K562 (cell line): ENCODE data around the gene SBF1.

Experiments
- BRD4 ChIP-seq: fragments of 200-600 bp; sonication (generic); IDR thresholded peaks from 2 replicates; pipeline ENCODE4 v1.6.1; 2017; ENCODE audit warnings: inconsistent platforms
- ELF4 ChIP-seq: fragments of 450-650 bp; formaldehyde crosslinking; IDR thresholded peaks from 2 replicates; pipeline ENCODE4 v1.4.0; 2022; ENCODE audit warnings: missing genetic modification characterization
- EP300 ChIP-seq: IDR thresholded peaks from 2 replicates; pipeline ENCODE4 v1.6.1; 2012; ENCODE audit warnings: low read length, improper control_type of control experiment
- FOXJ3 ChIP-seq: sonication (generic); formaldehyde crosslinking; IDR thresholded peaks from 2 replicates; pipeline ENCODE4 v1.4.0; 2020; ENCODE audit warnings: mild to moderate bottlenecking, missing genetic modification reagents
- HMG20B ChIP-seq: fragments of 250-450 bp; sonication (Bioruptor Pico); IDR thresholded peaks from 2 replicates; pipeline ENCODE4 v1.5.0; 2021; ENCODE audit warnings: mild to moderate bottlenecking
- MCM5 ChIP-seq: fragments of 450-650 bp; IDR thresholded peaks from 2 replicates; pipeline ENCODE4 v1.6.1; 2016; ENCODE audit warnings: low read depth
- NONO ChIP-seq, 2 experiments: fragments of 200-400 bp in 1 of 2; fragments of 450-650 bp in 1 of 2; formaldehyde crosslinking in 1 of 2; IDR thresholded peaks; 2 replicates each; pipeline ENCODE4 v1.6.1; 2017; ENCODE audit warnings: low read depth in 2 of 2, mild to moderate bottlenecking in 2 of 2, moderate library complexity in 2 of 2, low read length in 1 of 2
- POLR2A ChIP-seq: fragments of 450-650 bp; conservative IDR thresholded peaks from 2 replicates; pipeline ENCODE4 v1.6.1; 2016
- ZNF24 ChIP-seq: fragments of 450-650 bp; IDR thresholded peaks from 2 replicates; pipeline ENCODE4 v1.6.1; 2016
- ZNF41 ChIP-seq: fragments of 250-450 bp; sonication (Bioruptor Pico); conservative IDR thresholded peaks from 2 replicates; pipeline ENCODE4 v1.4.0; 2020; ENCODE audit warnings: mild to moderate bottlenecking
- ZNF780A ChIP-seq: fragments of 250-450 bp; sonication (Bioruptor Pico); IDR thresholded peaks from 2 replicates; pipeline ENCODE4 v1.5.0; 2021; ENCODE audit warnings: mild to moderate bottlenecking
- TF ChIP-seq, protein P1 (sequence below), 2 experiments: fragments of 450-650 bp; formaldehyde crosslinking in 1 of 2; IDR thresholded peaks; 2 replicates each; pipeline versions ENCODE4 v1.4.0 to v1.6.1; 2014 to 2020; ENCODE audit warnings: mild to moderate bottlenecking in 2 of 2, borderline replicate concordance in 1 of 2, low read depth in 1 of 2
- TF ChIP-seq, protein P2 (sequence below), 3 experiments: IDR thresholded peaks in 2 of 3; conservative IDR thresholded peaks in 1 of 3; 2 replicates each; pipeline ENCODE4 v1.5.1; 2011 to 2012; ENCODE audit warnings: low read length in 3 of 3, mild to moderate bottlenecking in 3 of 3, control low read depth in 2 of 3, improper control_type of control experiment in 1 of 3, inconsistent platforms in 1 of 3, low read depth in 1 of 3, mixed read lengths in 1 of 3, moderate library complexity in 1 of 3; ENCODE audit not compliant: insufficient read depth in 2 of 3
- TF ChIP-seq, protein P3 (sequence below): sonication (generic); formaldehyde crosslinking; IDR thresholded peaks from 2 replicates; pipeline ENCODE4 v1.8.0; 2022; ENCODE audit warnings: mild to moderate bottlenecking, missing genetic modification reagents, borderline replicate concordance

DNA sequence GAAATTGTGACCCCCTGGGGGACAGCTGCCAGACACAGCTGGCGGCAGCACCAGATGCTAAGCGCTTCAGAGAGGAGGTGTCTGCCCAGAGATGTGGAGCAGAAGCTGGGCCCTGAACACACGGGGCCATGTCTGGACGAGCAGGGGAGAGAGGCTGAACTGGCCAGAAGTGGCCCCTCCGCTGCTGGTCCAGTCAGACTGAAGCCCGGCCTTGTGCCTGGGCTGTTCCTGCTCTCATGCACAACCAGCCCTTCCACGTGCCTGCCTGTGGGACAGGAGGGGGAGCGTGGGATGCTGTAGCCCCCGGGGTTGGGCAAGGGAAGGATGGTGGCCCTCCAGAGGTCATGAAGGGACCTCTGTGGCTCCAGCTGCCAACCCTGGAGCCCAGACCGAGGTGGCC is 8.3 kb upstream of the SBF1 start:
- TF ChIP-seq POLR2A (no peak), ZNF41 (CRISPR knock-in tag) (no peak), FOXJ3 (CRISPR knock-in tag) (no peak), HMG20B (CRISPR knock-in tag) (no peak), EP300 (no peak), ZNF24 (no peak), BRD4 (no peak), ZNF780A (CRISPR knock-in tag) (no peak), ELF4 (CRISPR knock-in tag) (no peak), NONO (IDR thresholded peaks at IDR 0.05; ENCODE audit: low read depth in 2 of 2, low read length in 1 of 2) (no peak), MCM5 (no peak)
- TF ChIP-seq, protein P1, sequence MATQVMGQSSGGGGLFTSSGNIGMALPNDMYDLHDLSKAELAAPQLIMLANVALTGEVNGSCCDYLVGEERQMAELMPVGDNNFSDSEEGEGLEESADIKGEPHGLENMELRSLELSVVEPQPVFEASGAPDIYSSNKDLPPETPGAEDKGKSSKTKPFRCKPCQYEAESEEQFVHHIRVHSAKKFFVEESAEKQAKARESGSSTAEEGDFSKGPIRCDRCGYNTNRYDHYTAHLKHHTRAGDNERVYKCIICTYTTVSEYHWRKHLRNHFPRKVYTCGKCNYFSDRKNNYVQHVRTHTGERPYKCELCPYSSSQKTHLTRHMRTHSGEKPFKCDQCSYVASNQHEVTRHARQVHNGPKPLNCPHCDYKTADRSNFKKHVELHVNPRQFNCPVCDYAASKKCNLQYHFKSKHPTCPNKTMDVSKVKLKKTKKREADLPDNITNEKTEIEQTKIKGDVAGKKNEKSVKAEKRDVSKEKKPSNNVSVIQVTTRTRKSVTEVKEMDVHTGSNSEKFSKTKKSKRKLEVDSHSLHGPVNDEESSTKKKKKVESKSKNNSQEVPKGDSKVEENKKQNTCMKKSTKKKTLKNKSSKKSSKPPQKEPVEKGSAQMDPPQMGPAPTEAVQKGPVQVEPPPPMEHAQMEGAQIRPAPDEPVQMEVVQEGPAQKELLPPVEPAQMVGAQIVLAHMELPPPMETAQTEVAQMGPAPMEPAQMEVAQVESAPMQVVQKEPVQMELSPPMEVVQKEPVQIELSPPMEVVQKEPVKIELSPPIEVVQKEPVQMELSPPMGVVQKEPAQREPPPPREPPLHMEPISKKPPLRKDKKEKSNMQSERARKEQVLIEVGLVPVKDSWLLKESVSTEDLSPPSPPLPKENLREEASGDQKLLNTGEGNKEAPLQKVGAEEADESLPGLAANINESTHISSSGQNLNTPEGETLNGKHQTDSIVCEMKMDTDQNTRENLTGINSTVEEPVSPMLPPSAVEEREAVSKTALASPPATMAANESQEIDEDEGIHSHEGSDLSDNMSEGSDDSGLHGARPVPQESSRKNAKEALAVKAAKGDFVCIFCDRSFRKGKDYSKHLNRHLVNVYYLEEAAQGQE (IDR thresholded peaks at IDR 0.05; ENCODE audit: borderline replicate concordance) = no peak
- TF ChIP-seq, protein P1 (CRISPR knock-in tag; IDR thresholded peaks at IDR 0.05; ENCODE audit: low read depth) = no peak
- TF ChIP-seq, protein P2, sequence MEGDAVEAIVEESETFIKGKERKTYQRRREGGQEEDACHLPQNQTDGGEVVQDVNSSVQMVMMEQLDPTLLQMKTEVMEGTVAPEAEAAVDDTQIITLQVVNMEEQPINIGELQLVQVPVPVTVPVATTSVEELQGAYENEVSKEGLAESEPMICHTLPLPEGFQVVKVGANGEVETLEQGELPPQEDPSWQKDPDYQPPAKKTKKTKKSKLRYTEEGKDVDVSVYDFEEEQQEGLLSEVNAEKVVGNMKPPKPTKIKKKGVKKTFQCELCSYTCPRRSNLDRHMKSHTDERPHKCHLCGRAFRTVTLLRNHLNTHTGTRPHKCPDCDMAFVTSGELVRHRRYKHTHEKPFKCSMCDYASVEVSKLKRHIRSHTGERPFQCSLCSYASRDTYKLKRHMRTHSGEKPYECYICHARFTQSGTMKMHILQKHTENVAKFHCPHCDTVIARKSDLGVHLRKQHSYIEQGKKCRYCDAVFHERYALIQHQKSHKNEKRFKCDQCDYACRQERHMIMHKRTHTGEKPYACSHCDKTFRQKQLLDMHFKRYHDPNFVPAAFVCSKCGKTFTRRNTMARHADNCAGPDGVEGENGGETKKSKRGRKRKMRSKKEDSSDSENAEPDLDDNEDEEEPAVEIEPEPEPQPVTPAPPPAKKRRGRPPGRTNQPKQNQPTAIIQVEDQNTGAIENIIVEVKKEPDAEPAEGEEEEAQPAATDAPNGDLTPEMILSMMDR (IDR thresholded peaks at IDR 0.05 in 2 of 3, conservative IDR thresholded peaks at IDR 0.05 in 1 of 3; ENCODE audit: insufficient read depth in 2 of 3, low read depth in 1 of 3, low read length in 3 of 3) = no peak
- TF ChIP-seq, protein P3, sequence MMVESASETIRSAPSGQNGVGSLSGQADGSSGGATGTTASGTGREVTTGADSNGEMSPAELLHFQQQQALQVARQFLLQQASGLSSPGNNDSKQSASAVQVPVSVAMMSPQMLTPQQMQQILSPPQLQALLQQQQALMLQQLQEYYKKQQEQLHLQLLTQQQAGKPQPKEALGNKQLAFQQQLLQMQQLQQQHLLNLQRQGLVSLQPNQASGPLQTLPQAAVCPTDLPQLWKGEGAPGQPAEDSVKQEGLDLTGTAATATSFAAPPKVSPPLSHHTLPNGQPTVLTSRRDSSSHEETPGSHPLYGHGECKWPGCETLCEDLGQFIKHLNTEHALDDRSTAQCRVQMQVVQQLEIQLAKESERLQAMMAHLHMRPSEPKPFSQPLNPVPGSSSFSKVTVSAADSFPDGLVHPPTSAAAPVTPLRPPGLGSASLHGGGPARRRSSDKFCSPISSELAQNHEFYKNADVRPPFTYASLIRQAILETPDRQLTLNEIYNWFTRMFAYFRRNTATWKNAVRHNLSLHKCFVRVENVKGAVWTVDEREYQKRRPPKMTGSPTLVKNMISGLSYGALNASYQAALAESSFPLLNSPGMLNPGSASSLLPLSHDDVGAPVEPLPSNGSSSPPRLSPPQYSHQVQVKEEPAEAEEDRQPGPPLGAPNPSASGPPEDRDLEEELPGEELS (CRISPR knock-in tag) = no peak
